Measurements from ENCODE around the gene PFDN4.
"Not testable (repeated sequence)": the region's sequence is repeated elsewhere in the genome, so short reads cannot be mapped to it uniquely, and the experiment has no call there.

Gene PFDN4

DNA sequence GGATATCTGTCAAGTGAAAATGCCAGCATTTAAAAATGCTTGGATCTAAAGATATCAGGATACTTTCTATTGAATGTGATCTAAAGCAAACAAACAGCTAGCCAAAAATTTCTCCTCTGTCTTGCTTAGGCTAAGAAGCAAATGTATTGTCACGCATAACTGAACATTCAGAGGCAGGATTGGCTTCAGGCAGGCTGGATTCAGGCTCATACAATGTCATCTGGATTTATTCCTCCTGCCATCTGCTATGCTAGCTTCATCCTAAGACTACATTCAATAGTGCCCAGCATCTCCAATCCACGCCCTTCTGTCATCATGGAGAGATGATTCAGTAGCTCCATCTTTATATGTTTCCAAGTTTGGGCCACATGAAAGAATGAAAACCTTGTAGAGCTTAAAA is 27.1 kb downstream of the PFDN4 start:
- H3K79me2 ChIP-seq, result no peaks in the 10 kb centered on the region

DNA sequence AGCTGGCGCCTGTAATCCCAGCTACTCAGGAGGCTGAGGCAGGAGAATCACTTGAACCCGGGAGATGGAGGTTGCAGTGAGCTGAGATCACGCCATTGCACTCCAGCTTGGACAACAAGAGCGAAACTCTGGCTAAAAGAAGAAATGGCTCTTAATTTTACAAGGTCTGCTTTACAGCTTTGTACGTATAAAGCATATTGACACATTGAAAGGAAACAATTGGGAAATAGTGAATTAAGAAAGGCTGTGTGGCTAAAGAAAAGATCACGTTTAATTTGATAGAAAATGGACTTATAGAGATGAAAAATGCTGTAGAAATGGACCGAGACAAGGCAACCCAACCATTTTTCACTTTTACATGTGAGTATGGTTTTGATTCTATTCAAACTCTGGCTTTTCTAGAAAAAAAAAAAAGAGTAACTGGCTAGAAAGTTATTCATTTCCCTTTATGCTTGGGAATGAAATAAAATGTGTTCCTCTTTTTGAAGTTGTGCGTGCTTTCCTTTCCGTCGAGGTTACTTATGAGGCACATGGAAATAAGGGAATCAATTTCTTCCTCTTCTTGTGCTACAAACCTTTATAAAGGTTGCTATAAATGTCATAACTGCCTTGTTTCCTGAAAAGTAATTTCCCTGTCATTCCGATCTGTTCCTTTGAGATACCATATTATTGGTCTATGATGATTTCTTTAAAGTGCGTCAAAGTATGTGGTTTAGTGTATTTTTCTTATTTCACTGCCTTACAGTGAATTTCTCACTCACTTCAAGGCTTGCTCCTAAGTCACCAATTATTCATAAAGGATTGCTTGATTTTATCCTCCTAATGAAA is 29.4 kb downstream of the PFDN4 start:
- Histone ChIP-seq H3K4me3 (ENCODE audit: low read depth, low read length) (no peak overlapping the region), H3K4me2 (ENCODE audit: low read length) (no peak overlapping the region), H3K9ac (no peak overlapping the region), H3K27me3 (ENCODE audit: control insufficient read depth, insufficient read depth, low read length) (no peaks in the 10 kb centered on the region), H3K27ac (no peak overlapping the region), H3K36me3 (ENCODE audit: control insufficient read depth, insufficient read depth, low read length) (no peaks in the 10 kb centered on the region), H3K4me1 (no peaks in the 10 kb centered on the region), H3K79me2 (no peaks in the 10 kb centered on the region), H3K9me3 (ENCODE audit: control insufficient read depth, low read length) (no peaks in the 10 kb centered on the region), H2AFZ (no peak overlapping the region)
- TF ChIP-seq, protein P1, sequence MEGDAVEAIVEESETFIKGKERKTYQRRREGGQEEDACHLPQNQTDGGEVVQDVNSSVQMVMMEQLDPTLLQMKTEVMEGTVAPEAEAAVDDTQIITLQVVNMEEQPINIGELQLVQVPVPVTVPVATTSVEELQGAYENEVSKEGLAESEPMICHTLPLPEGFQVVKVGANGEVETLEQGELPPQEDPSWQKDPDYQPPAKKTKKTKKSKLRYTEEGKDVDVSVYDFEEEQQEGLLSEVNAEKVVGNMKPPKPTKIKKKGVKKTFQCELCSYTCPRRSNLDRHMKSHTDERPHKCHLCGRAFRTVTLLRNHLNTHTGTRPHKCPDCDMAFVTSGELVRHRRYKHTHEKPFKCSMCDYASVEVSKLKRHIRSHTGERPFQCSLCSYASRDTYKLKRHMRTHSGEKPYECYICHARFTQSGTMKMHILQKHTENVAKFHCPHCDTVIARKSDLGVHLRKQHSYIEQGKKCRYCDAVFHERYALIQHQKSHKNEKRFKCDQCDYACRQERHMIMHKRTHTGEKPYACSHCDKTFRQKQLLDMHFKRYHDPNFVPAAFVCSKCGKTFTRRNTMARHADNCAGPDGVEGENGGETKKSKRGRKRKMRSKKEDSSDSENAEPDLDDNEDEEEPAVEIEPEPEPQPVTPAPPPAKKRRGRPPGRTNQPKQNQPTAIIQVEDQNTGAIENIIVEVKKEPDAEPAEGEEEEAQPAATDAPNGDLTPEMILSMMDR (IDR thresholded peaks at IDR 0.05), result no peak

More for the DNA sequence above, 27.1 kb downstream of the PFDN4 start:
- TF ChIP-seq, protein P1 (IDR thresholded peaks at IDR 0.05), result no peak
- H2AFZ ChIP-seq, result no peak overlapping the region
- no peak overlapping the region for H3K9ac ChIP-seq
- H3K4me1 ChIP-seq, result no peaks in the 10 kb centered on the region
- H3K4me3 ChIP-seq (ENCODE audit: low read depth, low read length), result no peak overlapping the region
- no peaks in the 10 kb centered on the region for H3K9me3 ChIP-seq (ENCODE audit: control insufficient read depth, low read length)
- H3K27me3 ChIP-seq (ENCODE audit: control insufficient read depth, insufficient read depth, low read length), result no peaks in the 10 kb centered on the region
- no peak overlapping the region for H3K27ac ChIP-seq
- no peak overlapping the region for H3K4me2 ChIP-seq (ENCODE audit: low read length)
- no peaks in the 10 kb centered on the region for H3K36me3 ChIP-seq (ENCODE audit: control insufficient read depth, insufficient read depth, low read length)

DNA sequence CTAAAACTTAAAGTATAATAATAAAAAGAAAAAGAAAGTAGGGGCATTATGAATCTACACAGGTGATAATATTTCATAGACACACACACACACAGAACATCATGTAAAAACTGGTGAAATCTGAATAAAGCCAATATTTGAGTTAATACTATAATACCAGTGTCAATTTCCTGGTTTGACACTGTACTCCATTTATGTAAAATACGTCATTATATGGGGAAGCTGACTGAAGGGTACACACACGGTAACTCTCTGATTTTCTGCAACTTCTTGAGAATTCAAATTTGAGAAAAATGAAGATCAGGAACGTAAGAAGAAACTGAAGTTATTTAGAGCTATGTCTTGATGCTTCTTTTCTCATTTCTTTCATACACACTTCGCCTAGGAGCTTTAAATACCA is 36.2 kb downstream of the PFDN4 start:
- no peak overlapping the region for H3K9ac ChIP-seq
- H3K4me2 ChIP-seq (ENCODE audit: low read length), result no peak overlapping the region
- H3K27ac ChIP-seq, result no peak overlapping the region
- no peak overlapping the region for H3K4me3 ChIP-seq (ENCODE audit: low read depth, low read length)
- no peaks in the 10 kb centered on the region for H3K27me3 ChIP-seq (ENCODE audit: control insufficient read depth, insufficient read depth, low read length)
- no peak overlapping the region for H2AFZ ChIP-seq
- TF ChIP-seq, protein P1 (IDR thresholded peaks at IDR 0.05), result no peak
- no peaks in the 10 kb centered on the region for H3K9me3 ChIP-seq (ENCODE audit: control insufficient read depth, low read length)
- H3K4me1 ChIP-seq, result no peaks in the 10 kb centered on the region
- H3K79me2 ChIP-seq, result no peaks in the 10 kb centered on the region
- no peaks in the 10 kb centered on the region for H3K36me3 ChIP-seq (ENCODE audit: control insufficient read depth, insufficient read depth, low read length)

DNA sequence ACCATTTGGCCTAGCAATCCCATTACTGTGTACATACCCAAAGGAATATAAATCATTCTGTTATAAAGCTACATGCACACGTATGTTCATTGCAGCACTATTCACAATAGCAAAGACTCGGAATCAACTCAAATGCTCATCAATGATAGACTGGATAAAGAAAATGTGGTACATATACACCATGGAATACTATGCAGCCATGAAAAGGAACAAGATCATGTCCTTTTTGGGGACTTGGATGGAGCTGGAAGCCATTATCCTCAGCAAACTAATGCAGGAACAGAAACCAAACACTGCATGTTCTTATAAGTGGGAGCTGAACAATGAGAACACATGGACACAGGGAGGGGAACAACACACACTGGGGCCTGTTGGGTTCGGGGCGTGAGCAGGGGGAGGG is 40.8 kb downstream of the PFDN4 start:
- H3K79me2 ChIP-seq; H3K36me3 ChIP-seq (ENCODE audit: control insufficient read depth, insufficient read depth, low read length); H3K4me3 ChIP-seq (ENCODE audit: low read depth, low read length); H3K9ac ChIP-seq; H3K9me3 ChIP-seq (ENCODE audit: control insufficient read depth, low read length); H3K27ac ChIP-seq; H3K4me1 ChIP-seq; H3K4me2 ChIP-seq (ENCODE audit: low read length); H3K27me3 ChIP-seq (ENCODE audit: control insufficient read depth, insufficient read depth, low read length); H2AFZ ChIP-seq: not testable (repeated sequence)

DNA sequence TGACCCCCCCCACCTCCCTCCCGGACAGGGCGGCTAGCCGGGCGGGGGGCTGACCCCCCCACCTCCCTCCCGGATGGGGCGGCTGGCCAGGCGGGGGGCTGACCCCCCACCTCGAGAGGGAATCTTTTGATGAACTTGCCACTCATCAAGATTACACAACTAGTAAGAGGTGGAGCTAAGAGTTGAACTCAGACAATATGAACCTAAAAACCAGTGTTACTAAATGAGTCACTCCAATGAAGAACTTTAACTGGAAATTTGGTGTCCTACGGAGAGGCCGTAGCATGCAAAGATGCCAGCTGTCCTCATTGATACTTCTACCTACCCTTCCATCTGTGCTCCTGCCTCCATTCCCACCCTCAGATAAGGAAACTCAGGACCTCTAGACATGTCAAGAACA is 42.8 kb downstream of the PFDN4 start:
- Histone ChIP-seq H3K9ac (no peak overlapping the region), H2AFZ (no peak overlapping the region), H3K27ac (no peak overlapping the region), H3K79me2 (no peaks in the 10 kb centered on the region), H3K4me3 (ENCODE audit: low read depth, low read length) (no peak overlapping the region), H3K4me2 (ENCODE audit: low read length) (no peak overlapping the region), H3K4me1 (no peaks in the 10 kb centered on the region), H3K9me3 (ENCODE audit: control insufficient read depth, low read length) (no peaks in the 10 kb centered on the region), H3K27me3 (ENCODE audit: control insufficient read depth, insufficient read depth, low read length) (no peaks in the 10 kb centered on the region), H3K36me3 (ENCODE audit: control insufficient read depth, insufficient read depth, low read length) (no peaks in the 10 kb centered on the region)
- TF ChIP-seq, protein P1 (IDR thresholded peaks at IDR 0.05), result no peak
